SK-N-SH treated with all-trans-retinoic acid at 6 μM for 48 hours (cell line): ENCODE results near the gene PSD2.

Source experiments
- ATAC-seq: fragments of 200-7000 bp; cut with Tn5 transposase; 3 replicates; pipeline ENCODE4 v1.9.1; 2020; ENCODE audit warnings: mild to moderate bottlenecking, moderate library complexity
- ARNTL ChIP-seq: fragments of 450-650 bp; formaldehyde crosslinking; IDR thresholded peaks from 2 replicates; pipeline ENCODE4 v1.5.0; 2020; ENCODE audit warnings: low read depth, mild to moderate bottlenecking, moderate library complexity, borderline replicate concordance
- BACH2 ChIP-seq: fragments of 250-450 bp; sonication (Bioruptor Pico); IDR thresholded peaks from 2 replicates; pipeline ENCODE4 v1.9.0; 2021; ENCODE audit warnings: mild to moderate bottlenecking, borderline replicate concordance
- CREB5 ChIP-seq: fragments of 250-450 bp; sonication (Bioruptor Pico); IDR thresholded peaks from 2 replicates; pipeline ENCODE4 v1.5.1; 2020; ENCODE audit warnings: low read depth, mild to moderate bottlenecking, moderate library complexity
- CSDC2 ChIP-seq: fragments of 250-450 bp; sonication (Bioruptor Pico); IDR thresholded peaks from 2 replicates; pipeline ENCODE4 v1.5.0; 2020; ENCODE audit warnings: mild to moderate bottlenecking, moderate library complexity
- ESRRG ChIP-seq: fragments of 250-450 bp; sonication (Bioruptor Pico); IDR thresholded peaks from 2 replicates; pipeline ENCODE4 v1.6.1; 2021; ENCODE audit warnings: mild to moderate bottlenecking
- GLIS3 ChIP-seq: fragments of 250-450 bp; sonication (Bioruptor Pico); IDR thresholded peaks from 2 replicates; pipeline ENCODE4 v1.5.0; 2020; ENCODE audit warnings: mild to moderate bottlenecking, moderate library complexity
- ISL1 ChIP-seq: fragments of 250-450 bp; sonication (Bioruptor Pico); IDR thresholded peaks from 2 replicates; pipeline ENCODE4 v2.1.2; 2022; ENCODE audit warnings: mild to moderate bottlenecking, moderate library complexity
- OSR1 ChIP-seq: fragments of 250-450 bp; sonication (Bioruptor Pico); IDR thresholded peaks from 2 replicates; pipeline ENCODE4 v1.8.0; 2022; ENCODE audit warnings: moderate library complexity, mild to moderate bottlenecking, inconsistent platforms
- POU6F1 ChIP-seq: fragments of 250-450 bp; sonication (Bioruptor Pico); IDR thresholded peaks from 2 replicates; pipeline ENCODE4 v1.8.0; 2021; ENCODE audit warnings: low read depth, mild to moderate bottlenecking, moderate library complexity, borderline replicate concordance
- PPARA ChIP-seq: fragments of 250-450 bp; sonication (Bioruptor Pico); IDR thresholded peaks from 2 replicates; pipeline ENCODE4 v1.5.0; 2020; ENCODE audit warnings: mild to moderate bottlenecking, borderline replicate concordance
- RARB ChIP-seq: fragments of 250-450 bp; sonication (Bioruptor Pico); IDR thresholded peaks from 2 replicates; pipeline ENCODE4 v1.8.0; 2021; ENCODE audit warnings: mild to moderate bottlenecking, moderate library complexity
- SNAI2 ChIP-seq: fragments of 250-450 bp; sonication (Bioruptor Pico); IDR thresholded peaks from 2 replicates; pipeline ENCODE4 v1.5.0; 2020; ENCODE audit warnings: mild to moderate bottlenecking, moderate library complexity
- TCF4 ChIP-seq: fragments of 250-450 bp; sonication (Bioruptor Pico); IDR thresholded peaks from 2 replicates; pipeline ENCODE4 v1.8.0; 2021; ENCODE audit warnings: mild to moderate bottlenecking, moderate library complexity, borderline replicate concordance
- TSHZ2 ChIP-seq: fragments of 250-450 bp; sonication (Bioruptor Pico); IDR thresholded peaks from 2 replicates; pipeline ENCODE4 v1.5.0; 2020; ENCODE audit warnings: mild to moderate bottlenecking, moderate library complexity
- ZFP3 ChIP-seq: fragments of 250-450 bp; sonication (Bioruptor Pico); IDR thresholded peaks from 2 replicates; pipeline ENCODE4 v1.5.0; 2020; ENCODE audit warnings: mild to moderate bottlenecking, moderate library complexity
- ZFP30 ChIP-seq: fragments of 450-650 bp; formaldehyde crosslinking; IDR thresholded peaks from 2 replicates; pipeline ENCODE4 v1.5.0; 2022; ENCODE audit warnings: mild to moderate bottlenecking, moderate library complexity
- ZNF565 ChIP-seq: fragments of 450-650 bp; formaldehyde crosslinking; conservative IDR thresholded peaks from 2 replicates; pipeline ENCODE4 v1.5.0; 2020; ENCODE audit warnings: low read depth, mild to moderate bottlenecking, moderate library complexity
- ZNF70 ChIP-seq: fragments of 450-650 bp; formaldehyde crosslinking; IDR thresholded peaks from 2 replicates; pipeline ENCODE4 v1.5.0; 2020; ENCODE audit warnings: mild to moderate bottlenecking, moderate library complexity
- ZNF8 ChIP-seq: fragments of 450-650 bp; formaldehyde crosslinking; IDR thresholded peaks from 2 replicates; pipeline ENCODE4 v1.5.0; 2020; ENCODE audit warnings: mild to moderate bottlenecking, moderate library complexity

Gene PSD2

GRCh38 chr5:139855946-139856540, 60.4 kb downstream of the PSD2 start (continued):
- TF ChIP-seq ZFP30, result no peak
- TF ChIP-seq BACH2, result no peak
- TF ChIP-seq ISL1 (CRISPR knock-in tag), result no peak
- TF ChIP-seq SNAI2 (CRISPR knock-in tag), result no peak
- TF ChIP-seq ZFP3 (CRISPR knock-in tag), result no peak

GRCh38 chr5:139856714-139857113, 61.1 kb downstream of the PSD2 start:
- TF ChIP-seq ISL1 (CRISPR knock-in tag) (no peak), OSR1 (CRISPR knock-in tag) (no peak), ZFP3 (CRISPR knock-in tag) (no peak), CREB5 (no peak), ZNF70 (CRISPR knock-in tag) (no peak), RARB (CRISPR knock-in tag) (no peak), TCF4 (no peak), CSDC2 (no peak), TSHZ2 (CRISPR knock-in tag) (no peak), SNAI2 (CRISPR knock-in tag) (no peak), ZNF565 (CRISPR knock-in tag) (no peak), BACH2 (no peak), ZNF8 (CRISPR knock-in tag) (no peak), POU6F1 (CRISPR knock-in tag) (no peak), PPARA (CRISPR knock-in tag) (no peak), ZFP30 (no peak), ESRRG (CRISPR knock-in tag) (no peak), ARNTL (CRISPR knock-in tag) (no peak), GLIS3 (no peak)
- no peak for ATAC-seq

- no peak for ATAC-seq
- TF ChIP-seq BACH2 (no peak), TSHZ2 (CRISPR knock-in tag) (no peak), ZNF565 (CRISPR knock-in tag) (no peak), POU6F1 (CRISPR knock-in tag) (no peak), OSR1 (CRISPR knock-in tag) (no peak), CSDC2 (no peak), SNAI2 (CRISPR knock-in tag) (no peak)
Observed at GRCh38 chr5:139859013-139859412, 63.4 kb downstream of the PSD2 start.
